GM12878 (cell line): ENCODE results near the gene PRKAG2. TPM values are rescaled to one million over a fixed set of nuclear protein-coding genes. Genes with fewer than 3 reads are reported as not detected.

Experiments
- ATAC-seq: fragments of 200-7000 bp; cut with Tn5 transposase; 3 replicates; pipeline ENCODE4 v1.9.1; 2020; ENCODE audit warnings: mild to moderate bottlenecking, moderate library complexity
- BruUV-seq: library from RNA; stranded (reverse); fragments of 400-500 nt; replicated peaks from 2 replicates; lab custom pipeline; 2021; lab: Mats Ljungman, UMichigan
- CTCF ChIA-PET: fragments of 300-600 bp; sonication (Branson Sonifier 250); formaldehyde crosslinking; extraction: SDS; loops from one replicate; lab custom pipeline; 2021; ENCODE audit warnings: inconsistent platforms; lab: Yijun Ruan, JAX
- POLR2A ChIA-PET: fragments of 350-600 bp; formaldehyde crosslinking; extraction: SDS; loops from one replicate; lab custom pipeline; 2021; ENCODE audit warnings: inconsistent platforms; lab: Charles Lee
- RAD21 ChIA-PET: fragments of 300-600 bp; sonication (Branson Sonifier 250); formaldehyde crosslinking; loops from one replicate; lab custom pipeline; 2023; ENCODE audit warnings: antibody characterized with exemption; ENCODE audit not compliant: unreplicated experiment; lab: Charles Lee
- SMC1A ChIA-PET: fragments of 300-600 bp; sonication (Branson Sonifier 250); formaldehyde crosslinking; loops from one replicate; lab custom pipeline; 2023; ENCODE audit not compliant: unreplicated experiment, uncharacterized antibody; lab: Charles Lee
- DNase-seq: peaks from one replicate; pipeline ENCODE4 v3.0.0-alpha.2; 2011; ENCODE audit warnings: low read depth, low spot score
- FAIRE-seq: peaks from 3 replicates; lab custom pipeline; 2011; peaks lifted over from hg19 to GRCh38; lab: Jason Lieb, UNC
- H2AFZ ChIP-seq: 2 replicates; pipeline ENCODE4 v1.6.0; 2011; ENCODE audit warnings: low read depth, low read length, control low read depth; ENCODE audit not compliant: control insufficient read depth
- H3K27ac ChIP-seq: 2 replicates; pipeline ENCODE4 v1.5.1; 2011; ENCODE audit warnings: control low read depth; ENCODE audit not compliant: control insufficient read depth, insufficient read depth
- H3K27me3 ChIP-seq, 2 experiments: replicated peaks in 1 of 2; 2 replicates each; pipeline versions ENCODE4 v1.6.0 to v1.6.1; 2011; ENCODE audit warnings: low read length in 1 of 2; ENCODE audit not compliant: control insufficient read depth in 2 of 2, insufficient read depth in 2 of 2
- H3K36me3 ChIP-seq, 2 experiments: 2 replicates each; pipeline ENCODE4 v1.5.1; 2011; ENCODE audit warnings: low read length in 1 of 2; ENCODE audit not compliant: control insufficient read depth in 2 of 2, insufficient read depth in 2 of 2
- H3K4me1 ChIP-seq: 2 replicates; pipeline ENCODE4 v1.6.1; 2011; ENCODE audit warnings: mild to moderate bottlenecking, low read length, moderate library complexity, mixed read lengths; ENCODE audit not compliant: control insufficient read depth, insufficient read depth
- H3K4me2 ChIP-seq: 2 replicates; pipeline ENCODE4 v1.6.0; 2011; ENCODE audit warnings: control low read depth; ENCODE audit not compliant: control insufficient read depth, insufficient read depth
- H3K4me3 ChIP-seq: fragments of 200-600 bp; sonication (generic); 2 replicates; pipeline ENCODE4 v1.5.1; 2016
- H3K79me2 ChIP-seq: 2 replicates; pipeline ENCODE4 v1.6.0; 2011; ENCODE audit warnings: low read length; ENCODE audit not compliant: control insufficient read depth, insufficient read depth
- H3K9ac ChIP-seq: 2 replicates; pipeline ENCODE4 v1.8.0; 2011; ENCODE audit warnings: low read length, control low read depth, mixed read lengths; ENCODE audit not compliant: control insufficient read depth, insufficient read depth
- H3K9me3 ChIP-seq: replicated peaks from 3 replicates; pipeline ENCODE4 v1.5.1; 2011; ENCODE audit warnings: mild to moderate bottlenecking, low read length; ENCODE audit not compliant: control insufficient read depth, insufficient read depth
- H4K20me1 ChIP-seq: 2 replicates; pipeline ENCODE4 v1.6.0; 2011; ENCODE audit not compliant: control insufficient read depth, insufficient read depth
- CHD2 ChIP-seq: IDR thresholded peaks from 2 replicates; pipeline ENCODE4 v1.6.1; 2011; ENCODE audit warnings: low read depth, low read length, improper control_type of control experiment, borderline replicate concordance
- EED ChIP-seq: sonication (generic); IDR thresholded peaks from 2 replicates; pipeline ENCODE4 v1.6.1; 2016; ENCODE audit warnings: antibody characterized with exemption, low read depth
- ETV6 ChIP-seq, 2 experiments: fragments of 450-650 bp in 1 of 2; IDR thresholded peaks in 1 of 2; conservative IDR thresholded peaks in 1 of 2; 2 replicates each; pipeline ENCODE4 v1.6.1; 2014; ENCODE audit warnings: antibody characterized with exemption in 1 of 2, borderline replicate concordance in 1 of 2, low read depth in 1 of 2, mild to moderate bottlenecking in 1 of 2, moderate library complexity in 1 of 2
- KLF5 ChIP-seq: fragments of 450-650 bp; IDR thresholded peaks from 2 replicates; pipeline ENCODE4 v1.6.1; 2014; ENCODE audit warnings: mild to moderate bottlenecking; ENCODE audit not compliant: partially characterized antibody
- TARDBP ChIP-seq: IDR thresholded peaks from 2 replicates; pipeline ENCODE4 v1.6.1; 2016; ENCODE audit warnings: borderline replicate concordance
- WRNIP1 ChIP-seq: IDR thresholded peaks from 2 replicates; pipeline ENCODE4 v1.6.1; 2011; ENCODE audit warnings: low read depth, low read length, improper control_type of control experiment, borderline replicate concordance
- WGBS: methylation state at CpG from one replicate; pipeline ENCODE4 v1.1.6; 2016; ENCODE audit warnings: low lambda C conversion rate; ENCODE audit not compliant: insufficient replicate concordance, insufficient coverage; ENCODE audit errors: missing lambda C conversion rate; 5-methylcytosine and 5-hydroxymethylcytosine counted together
- in situ Hi-C: fragments of 300-500 bp; cut with MboI; formaldehyde crosslinking; loops from 9 replicates; pipeline ENCODE4 v1.14.3; 2018; ENCODE audit warnings: mixed read lengths
- intact Hi-C: fragments of 100-400 bp; cut with micrococcal nuclease; formaldehyde crosslinking; loops from one replicate; pipeline ENCODE4 v1.14.2; 2022; ENCODE audit not compliant: unreplicated experiment
- polyA plus RNA-seq, 11 experiments: library from polyadenylated mRNA; depleted of rRNA in 4 of 11; unstranded in 6 of 11; stranded (reverse) in 5 of 11; fragments of >200 nt; fragmentation: Nextera tagmentation in 4 of 11; fragmentation: Illumina TruSeq in 1 of 11; extraction: Ambion mirVana in 4 of 11; extraction: Trizol in 1 of 11; gene quantifications; 1 replicate in 1 of 11; 2 replicates in 10 of 11; pipeline versions ENCODE4 v1.2.1 to v1.2.3, GENCODE V29; 2011 to 2016; ENCODE audit warnings: inconsistent platforms in 2 of 11, missing spikeins in 2 of 11, low read depth in 1 of 11
- total RNA-seq, 4 experiments: library from RNA; depleted of rRNA in 3 of 4; stranded (reverse); fragments of >200 nt in 3 of 4; fragmentation: Illumina TruSeq in 1 of 4; extraction: Trizol in 1 of 4; gene quantifications; 2 replicates each; pipeline versions ENCODE4 v1.2.1 to v1.2.3, GENCODE V29; 2013 to 2021

Gene PRKAG2
- total and polyA plus RNA-seq, 10 of the 15 experiments (the other 5 are each of a cell fraction or from before 2014, with no cell fraction given), result 3.4 to 8.9 (median 6.8) TPM

- Histone ChIP-seq H3K4me1 (peaks cover 3% of the 10 kb centered on the region; the same call in 1 of the 2 replicates), H3K4me3 (no peak overlapping the region), H3K79me2 (no peaks in the 10 kb centered on the region), H3K36me3 (no peaks in the 10 kb centered on the region), H3K9ac (no peak overlapping the region), H3K4me2 (no peak overlapping the region), H2AFZ (no peak overlapping the region), H3K9me3 (no peaks in the 10 kb centered on the region), H4K20me1 (no peaks in the 10 kb centered on the region), H3K27me3 (no peaks in the 10 kb centered on the region; a peak in 1 of 4 replicates), H3K27ac (no peak overlapping the region)
- WGBS, result 67% methylated on average over 3 of the region's 3 CpGs
- TF ChIP-seq EED, result no peak
- no peak for TF ChIP-seq TARDBP
- no peak for TF ChIP-seq CHD2
- no peak for TF ChIP-seq ETV6 (conservative IDR thresholded peaks at IDR 0.05 in 1 of 2, IDR thresholded peaks at IDR 0.05 in 1 of 2; ENCODE audit: borderline replicate concordance in 1 of 2, low read depth in 1 of 2)
- FAIRE-seq, result no peak
- ChIA-PET CTCF (no interaction called here), POLR2A (no interaction called here), SMC1A (no interaction called here), RAD21 (no interaction called here)
- no peak for DNase-seq
- BruUV-seq, result no TSS peak
- no peak for ATAC-seq
- in situ Hi-C loops, result no loop called here
- intact Hi-C loops, result no loop called here
Observed at GRCh38 chr7:151711435-151711872, 165.5 kb downstream of the PRKAG2 start.

- RAD21 ChIA-PET, result no interaction called here
- H3K79me2 ChIP-seq, result no peaks in the 10 kb centered on the region
- no peak for ATAC-seq
- POLR2A ChIA-PET, result no interaction called here
- no peaks in the 10 kb centered on the region; a peak in 1 of 4 replicates for H3K27me3 ChIP-seq
- H3K27ac ChIP-seq, result no peak overlapping the region
- CTCF ChIA-PET, result no interaction called here
- intact Hi-C loops, result no loop called here
- WGBS, result 76% methylated on average over 4 of the region's 4 CpGs
- peaks cover 3% of the 10 kb centered on the region; the same call in 1 of the 2 replicates for H3K4me1 ChIP-seq
- no peaks in the 10 kb centered on the region for H3K36me3 ChIP-seq
- in situ Hi-C loops, result no loop called here
- no peak overlapping the region for H2AFZ ChIP-seq
- H3K9ac ChIP-seq, result no peak overlapping the region
- SMC1A ChIA-PET, result no interaction called here
- H3K9me3 ChIP-seq, result no peaks in the 10 kb centered on the region
- no peaks in the 10 kb centered on the region for H4K20me1 ChIP-seq
- H3K4me3 ChIP-seq, result no peak overlapping the region
- DNase-seq, result no peak
- H3K4me2 ChIP-seq, result no peak overlapping the region
- TF ChIP-seq KLF5, result peak; percentile 79
- TF ChIP-seq WRNIP1, result no peak
- BruUV-seq, result no TSS peak
- FAIRE-seq, result no peak
Observed at GRCh38 chr7:151710646-151711434, 166.1 kb downstream of the PRKAG2 start.
